DMS 273 (cell line): ENCODE measurements around the gene CENPM.
"Not testable (repeated sequence)": the region's sequence is repeated elsewhere in the genome, so short reads cannot be mapped to it uniquely, and the experiment has no call there.

ENCODE experiments used
- DNase-seq: peaks from one replicate; lab custom pipeline; 2025; ENCODE audit not compliant: unreplicated experiment; lab: John Stamatoyannopoulos, UW

Gene CENPM

DNA sequence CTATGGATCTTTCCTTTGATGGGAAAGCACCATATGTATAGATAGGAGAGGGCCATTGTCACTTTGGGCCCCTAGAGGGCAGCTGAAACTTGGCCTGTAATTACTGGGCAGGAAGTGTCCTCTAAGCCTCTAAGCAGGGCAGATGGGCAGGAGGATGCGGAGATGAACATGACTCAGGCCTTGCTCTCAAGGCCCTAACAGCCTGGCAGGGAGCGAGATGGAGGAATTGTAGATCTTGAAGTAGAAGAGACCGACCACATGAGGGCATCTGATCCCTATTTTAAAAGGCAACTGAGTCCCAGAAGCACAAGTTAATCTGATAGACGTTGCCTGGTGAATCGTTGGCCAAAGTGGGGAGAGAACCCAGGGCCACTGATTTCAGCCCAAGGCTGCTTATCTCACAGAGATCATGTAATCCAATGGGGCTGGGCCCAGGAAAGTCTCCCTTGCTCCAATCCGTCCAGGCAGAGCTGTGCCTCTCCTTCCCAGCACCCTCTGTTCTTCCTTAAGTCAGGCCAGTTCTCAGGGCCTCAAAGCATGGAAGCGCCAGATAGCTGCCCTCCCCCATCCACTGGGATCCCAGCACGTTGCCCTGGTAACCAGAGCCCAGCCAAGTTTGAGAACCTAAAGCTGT is 19.8 kb upstream of the CENPM start:
- peak; percentile 80 for DNase-seq

DNA sequence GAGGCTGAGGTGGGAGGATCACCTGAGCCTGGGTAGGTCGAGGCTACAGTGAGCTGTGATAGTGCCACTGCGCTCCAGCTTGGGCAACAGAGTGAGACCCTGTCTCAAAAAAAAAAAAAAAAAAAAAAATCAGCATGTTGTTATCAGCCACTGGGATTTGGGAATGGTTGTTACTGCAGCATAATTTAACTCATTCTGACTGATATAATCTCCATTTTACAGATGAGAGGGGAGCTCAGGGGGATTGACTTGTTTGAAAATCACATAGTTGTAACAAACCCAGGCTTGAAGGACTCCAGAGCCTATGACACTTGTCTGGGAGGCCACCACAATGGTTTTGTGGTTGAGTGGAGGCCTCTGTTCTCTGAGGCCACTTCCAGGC is 19.3 kb upstream of the CENPM start:
- no peak for DNase-seq

- no peak for DNase-seq
Measured at GRCh38 chr22:41964112-41964491, 17.1 kb upstream of the CENPM start.

DNA sequence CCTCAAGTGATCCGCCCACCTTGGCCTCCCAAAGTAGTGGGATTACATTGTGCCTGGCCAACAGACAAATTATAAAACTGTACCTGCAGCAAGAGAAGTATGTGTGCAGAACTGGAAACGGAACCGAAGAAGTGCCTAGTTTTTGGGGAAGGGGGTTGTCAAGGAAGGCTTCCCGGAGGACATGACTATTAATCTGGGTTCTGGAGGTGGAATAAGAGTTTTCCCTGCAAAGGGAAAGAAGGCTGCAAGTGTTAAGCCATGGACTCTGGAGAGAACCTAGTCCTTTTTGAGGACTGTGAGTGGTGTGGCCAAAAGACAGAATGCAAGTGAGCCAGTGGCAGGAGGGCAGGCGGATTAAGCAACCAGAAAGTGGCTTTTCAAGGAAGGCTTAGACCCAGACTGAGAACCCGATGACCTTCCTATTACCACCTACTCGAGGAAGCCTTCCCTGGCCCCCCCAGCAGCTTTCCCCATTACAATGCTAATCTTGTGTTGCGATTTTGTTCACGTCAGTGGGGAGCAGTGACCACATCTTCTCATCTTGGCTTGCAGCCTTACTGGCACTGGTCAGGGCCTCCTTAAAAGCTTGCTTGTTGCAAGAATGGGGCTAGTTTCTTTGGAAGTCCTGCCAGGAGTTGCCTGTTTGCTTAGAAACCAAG is 16.6 kb upstream of the CENPM start:
- no peak for DNase-seq

- no peak for DNase-seq
Measured at GRCh38 chr22:41957941-41958556, 11.1 kb upstream of the CENPM start.

DNA sequence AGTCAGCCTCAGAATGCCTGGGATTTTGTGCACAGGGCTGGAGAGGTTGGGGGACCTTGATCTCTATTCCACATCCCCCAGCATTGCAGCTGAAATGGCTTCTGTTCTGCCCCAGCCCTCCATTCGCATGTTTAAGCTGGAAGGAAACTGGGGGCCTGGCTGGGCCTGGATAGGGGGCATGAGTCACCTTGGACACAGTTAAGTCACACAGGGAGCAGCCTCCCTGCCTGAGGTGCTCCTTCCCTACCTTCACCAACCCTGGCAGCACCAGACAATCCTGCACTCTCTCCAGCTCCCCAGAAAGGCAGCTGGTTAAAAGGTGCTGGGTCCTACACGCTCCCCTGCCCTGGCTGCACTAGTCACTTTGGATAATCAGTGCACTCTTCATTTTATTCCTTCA is 5.8 kb upstream of the CENPM start:
- no peak for DNase-seq

DNA sequence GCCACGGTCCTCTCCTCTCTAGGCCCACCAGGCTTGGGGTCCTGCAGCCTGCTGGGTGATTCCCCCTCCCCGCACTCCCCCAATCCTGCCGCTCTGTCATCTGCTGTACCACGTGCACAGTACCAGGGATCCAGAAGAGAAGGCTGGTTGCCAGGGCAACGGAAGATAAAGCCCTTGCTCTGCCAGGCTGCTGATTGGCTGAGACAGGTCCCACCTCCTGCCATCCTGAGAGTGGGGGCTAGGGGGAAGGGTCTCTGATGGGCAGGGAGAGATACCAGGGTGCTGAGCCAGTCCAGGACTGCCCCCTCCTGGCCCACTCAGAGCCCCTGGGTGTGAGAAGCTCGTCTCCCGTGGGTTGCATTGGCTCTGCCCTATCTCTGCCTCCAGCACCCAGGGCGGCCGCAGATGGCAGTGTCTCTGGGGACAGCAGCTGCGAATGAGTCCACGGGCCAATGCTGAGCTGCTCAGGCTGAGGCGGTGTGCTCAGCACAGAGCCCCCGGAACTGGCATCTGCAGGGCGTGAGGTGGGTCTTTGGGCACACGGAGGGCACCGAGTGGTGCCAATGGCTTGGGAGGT is 5.0 kb upstream of the CENPM start, which contains the start of gene SMIM45:
Gene SMIM45, plus strand, starts transcription at position 253 of the 577 bp plus-strand sequence.
- DNase-seq, result peak; percentile 42

- DNase-seq, result no peak
Measured at GRCh38 chr22:41949297-41949965, 2.5 kb upstream of the CENPM start.

DNA sequence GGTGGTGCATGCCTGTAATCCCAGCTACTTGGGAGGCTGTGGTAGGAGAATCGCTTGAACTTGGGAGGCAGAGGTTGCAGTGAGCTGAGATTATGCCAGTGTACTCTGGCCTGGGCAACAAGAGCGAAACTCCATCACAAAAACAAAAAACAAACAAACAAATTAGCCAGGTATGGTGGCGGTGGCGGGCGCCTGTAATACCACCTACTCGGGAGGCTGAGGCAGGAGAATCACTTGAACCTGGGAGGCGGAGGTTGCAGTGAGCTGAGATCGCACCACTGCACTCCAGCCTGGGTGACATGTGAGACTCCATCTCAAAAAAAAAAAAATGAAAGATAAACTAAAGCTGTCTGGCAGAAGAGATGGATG is 2.0 kb upstream of the CENPM start:
- not testable (repeated sequence) for DNase-seq

GRCh38 chr22:41948142-41948541 is 1.2 kb upstream of the CENPM start:
- no peak for DNase-seq

DNA sequence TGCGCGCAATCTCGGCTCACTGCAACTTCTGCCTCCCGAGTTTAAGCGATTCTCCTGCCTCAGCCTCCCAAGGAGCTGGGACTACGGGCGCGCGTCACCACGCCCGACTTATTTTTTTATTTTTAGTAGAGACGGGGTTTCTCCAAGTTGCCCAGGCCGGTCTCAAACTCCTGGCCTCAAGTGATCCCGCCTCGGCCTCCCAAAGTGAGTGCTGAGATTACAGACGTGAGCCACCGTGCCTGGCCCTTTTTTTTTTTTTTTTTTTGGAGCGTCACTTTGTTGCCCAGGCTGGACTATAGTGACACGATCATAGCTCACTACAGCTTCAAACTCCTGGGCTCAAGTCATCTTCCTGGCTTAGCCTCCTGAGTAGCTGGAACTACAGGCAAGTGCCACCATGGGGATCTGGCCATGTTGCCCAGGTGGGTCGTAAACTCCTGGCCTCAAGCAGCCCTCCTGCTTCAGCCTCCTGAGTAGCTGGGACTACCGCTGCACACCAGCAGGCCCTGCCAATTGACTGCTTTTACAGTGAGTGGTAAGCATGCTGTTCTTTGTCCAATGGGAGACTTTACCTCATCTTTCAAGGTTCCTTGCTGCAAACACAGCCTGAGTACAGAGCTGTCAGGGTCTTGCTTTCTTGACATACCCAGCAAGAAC is 600 bp upstream of the CENPM start:
- peak; percentile 18 for DNase-seq

GRCh38 chr22:41943661-41944209 is 3.2 kb downstream of the CENPM start:
- DNase-seq, result no peak

GRCh38 chr22:41940832-41941765 is 5.9 kb downstream of the CENPM start:
- peak; percentile 80 for DNase-seq

DNA sequence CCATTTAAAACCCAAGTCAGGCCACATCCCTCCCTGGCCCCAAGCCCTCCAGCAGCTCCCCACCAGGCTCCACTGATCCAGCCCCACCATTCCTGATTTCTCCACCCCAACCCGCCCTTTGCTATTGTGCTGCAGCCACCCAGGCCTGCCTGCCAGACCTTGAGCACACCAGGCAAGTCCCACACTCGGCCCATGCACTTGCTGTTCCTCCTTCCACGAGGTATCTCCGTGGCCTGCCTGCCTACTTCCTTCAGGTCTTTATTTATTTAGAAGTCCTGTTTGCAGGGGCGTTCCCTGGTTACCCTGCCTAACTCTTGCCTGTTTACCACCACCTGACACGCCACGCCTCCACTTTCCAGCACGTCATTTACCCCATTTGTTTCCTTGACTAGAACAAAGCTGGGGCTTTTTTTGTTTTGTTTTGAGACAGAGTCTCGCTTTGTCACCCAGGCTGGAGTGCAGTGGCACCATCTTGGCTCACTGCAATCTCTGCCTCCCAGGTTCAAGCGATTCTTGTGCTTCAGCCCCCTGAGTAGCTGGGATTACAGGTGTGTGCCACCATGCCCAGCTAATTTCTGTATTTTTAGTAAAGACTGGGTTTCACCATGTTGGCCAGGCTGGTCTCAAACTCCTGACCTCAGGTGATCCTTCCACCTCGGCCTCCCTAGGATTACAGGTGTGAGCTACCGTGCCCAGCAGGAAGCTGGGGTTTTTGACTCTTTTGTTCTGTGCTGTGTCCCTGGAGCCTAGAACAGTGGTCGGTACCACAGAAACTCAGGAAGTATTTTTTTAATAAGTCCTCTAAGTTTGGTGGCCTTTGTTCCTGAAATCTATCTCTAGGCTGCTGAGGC is 6.7 kb downstream of the CENPM start:
- peak; percentile 32 for DNase-seq

GRCh38 chr22:41936894-41937169 is 10.1 kb downstream of the CENPM start:
- no peak for DNase-seq

DNA sequence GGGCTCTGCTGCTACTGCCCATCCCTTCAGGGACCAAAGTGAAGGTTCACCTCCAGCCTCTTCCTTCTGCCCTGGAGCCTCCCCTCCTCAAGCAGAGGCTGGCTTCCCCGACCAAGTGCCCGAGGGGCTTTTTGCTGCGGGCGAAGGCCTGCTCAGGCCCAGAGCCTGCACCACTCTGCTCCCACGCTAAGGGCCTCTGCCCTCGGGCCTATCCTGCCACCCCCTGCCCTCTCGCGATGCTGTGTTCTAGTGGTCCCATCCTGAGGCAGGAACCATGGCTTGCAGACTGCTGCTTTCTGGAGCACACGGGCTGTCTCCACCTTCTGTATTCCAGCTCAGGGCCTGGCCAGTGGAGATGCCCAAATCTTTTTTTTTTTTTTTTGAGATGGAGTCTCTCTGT is 11.4 kb downstream of the CENPM start:
- no peak for DNase-seq

DNA sequence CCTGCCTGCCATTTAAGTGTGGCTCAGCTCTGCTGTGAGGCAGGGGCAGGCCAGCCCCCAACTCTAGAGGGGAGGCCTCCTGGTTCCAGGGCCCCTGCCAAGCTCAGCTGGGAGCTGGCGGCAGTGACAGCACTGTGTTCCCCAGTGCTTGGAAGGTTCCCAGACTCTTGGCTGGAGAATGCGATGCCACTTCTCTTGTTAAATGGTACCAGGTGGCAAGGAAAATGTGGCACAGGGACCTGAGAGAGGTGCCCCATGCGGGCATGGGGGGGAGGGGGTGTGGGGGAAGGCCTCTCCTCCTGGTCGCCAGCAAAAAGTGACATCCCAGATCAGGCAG is 12.0 kb downstream of the CENPM start:
- DNase-seq, result peak; percentile 43

DNA sequence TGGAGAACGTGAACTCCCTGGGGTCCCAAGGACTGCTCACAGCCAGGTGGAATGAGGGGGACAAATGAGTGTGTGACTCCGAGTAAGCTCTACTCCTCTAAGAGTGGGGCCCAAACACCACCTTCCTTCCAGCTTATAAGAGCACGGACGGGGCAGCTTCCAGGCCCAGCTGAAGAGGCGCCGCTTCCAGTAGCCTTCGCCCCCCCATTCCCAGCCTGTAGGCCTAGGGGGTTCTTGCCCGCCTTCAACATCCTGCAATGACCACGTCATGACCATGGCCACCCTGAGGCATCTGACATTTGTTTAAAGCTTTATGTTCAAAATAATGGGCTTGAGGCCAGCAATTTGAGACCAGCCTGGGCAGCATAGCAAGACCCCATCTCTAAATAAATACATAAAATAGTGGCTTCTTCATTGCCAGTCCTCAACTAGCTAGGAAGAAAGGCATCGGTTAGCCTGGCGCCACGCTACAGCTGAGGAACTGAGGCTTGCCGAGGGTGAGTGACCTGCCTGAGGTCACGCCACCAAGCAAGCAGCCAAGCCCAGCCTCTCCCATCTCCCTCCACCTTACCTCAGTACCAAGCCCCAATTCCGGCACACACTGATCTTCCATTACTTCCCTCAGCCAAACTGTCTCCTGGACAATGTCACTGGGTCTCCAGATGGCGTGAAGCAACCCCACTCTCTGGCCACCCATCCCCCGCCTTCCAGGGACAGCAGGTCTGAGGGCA is 12.5 kb downstream of the CENPM start:
- DNase-seq, result no peak
